Subcutaneous adipose tissue (tissue), 4 donors: ENCODE measurements around the gene MARCO. TPM values are rescaled to one million over a fixed set of nuclear protein-coding genes. Genes with fewer than 3 reads are reported as not detected.

ENCODE experiments used
- total RNA-seq, 4 donors: library from RNA; depleted of rRNA; stranded (reverse); fragments of >200 nt; gene quantifications; one replicate each; pipeline ENCODE4 v1.1.0, GENCODE V29; 2016
- TF ChIP-seq, protein P1 (sequence below): fragments of 450-650 bp; IDR thresholded peaks from one replicate; pipeline ENCODE4 v1.5.1; 2016; ENCODE audit warnings: low read depth, mild to moderate bottlenecking, control low read depth, antibody characterized with exemption, moderate library complexity

MARCO gene
- total RNA-seq, 4 donors from 2014 or later = 19.6 to 84.8 (median 22.7) TPM

DNA sequence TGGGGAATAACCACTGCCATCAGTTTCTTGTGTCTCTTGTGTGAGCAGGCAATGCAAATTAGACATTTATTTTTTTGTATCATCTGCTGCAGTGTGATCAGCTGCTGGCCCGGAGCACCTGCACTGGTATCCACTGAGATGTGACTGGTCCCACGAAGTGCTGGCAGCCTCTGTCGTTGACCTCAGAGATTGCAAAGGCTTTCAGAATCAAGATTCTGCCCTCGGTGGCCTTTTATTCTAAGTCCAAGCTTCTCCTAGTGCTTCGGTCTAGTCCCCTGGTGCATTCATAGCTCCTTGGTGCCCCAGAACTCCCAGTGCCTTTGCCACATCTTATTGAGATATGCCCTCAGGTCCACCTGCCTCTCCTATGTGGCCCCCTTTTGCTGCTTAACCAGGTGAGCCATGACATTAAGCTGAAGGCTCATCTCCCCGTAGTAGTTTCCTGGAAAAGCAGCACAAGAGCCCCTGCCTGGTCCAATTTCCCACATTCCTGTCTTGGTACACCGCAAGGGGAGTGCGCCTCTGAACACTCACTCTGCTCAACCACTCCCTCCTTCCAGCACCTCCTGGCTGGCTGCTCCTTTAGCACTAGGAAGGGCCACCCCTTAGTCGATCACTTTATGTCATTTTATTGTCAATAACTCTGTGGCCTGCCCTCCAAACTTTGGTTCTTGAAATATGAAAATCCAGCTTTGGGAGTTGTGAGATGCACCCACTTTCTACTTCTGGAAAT lies 27.1 kb upstream of the MARCO start:
- TF ChIP-seq, protein P1, sequence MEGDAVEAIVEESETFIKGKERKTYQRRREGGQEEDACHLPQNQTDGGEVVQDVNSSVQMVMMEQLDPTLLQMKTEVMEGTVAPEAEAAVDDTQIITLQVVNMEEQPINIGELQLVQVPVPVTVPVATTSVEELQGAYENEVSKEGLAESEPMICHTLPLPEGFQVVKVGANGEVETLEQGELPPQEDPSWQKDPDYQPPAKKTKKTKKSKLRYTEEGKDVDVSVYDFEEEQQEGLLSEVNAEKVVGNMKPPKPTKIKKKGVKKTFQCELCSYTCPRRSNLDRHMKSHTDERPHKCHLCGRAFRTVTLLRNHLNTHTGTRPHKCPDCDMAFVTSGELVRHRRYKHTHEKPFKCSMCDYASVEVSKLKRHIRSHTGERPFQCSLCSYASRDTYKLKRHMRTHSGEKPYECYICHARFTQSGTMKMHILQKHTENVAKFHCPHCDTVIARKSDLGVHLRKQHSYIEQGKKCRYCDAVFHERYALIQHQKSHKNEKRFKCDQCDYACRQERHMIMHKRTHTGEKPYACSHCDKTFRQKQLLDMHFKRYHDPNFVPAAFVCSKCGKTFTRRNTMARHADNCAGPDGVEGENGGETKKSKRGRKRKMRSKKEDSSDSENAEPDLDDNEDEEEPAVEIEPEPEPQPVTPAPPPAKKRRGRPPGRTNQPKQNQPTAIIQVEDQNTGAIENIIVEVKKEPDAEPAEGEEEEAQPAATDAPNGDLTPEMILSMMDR = no peak

DNA sequence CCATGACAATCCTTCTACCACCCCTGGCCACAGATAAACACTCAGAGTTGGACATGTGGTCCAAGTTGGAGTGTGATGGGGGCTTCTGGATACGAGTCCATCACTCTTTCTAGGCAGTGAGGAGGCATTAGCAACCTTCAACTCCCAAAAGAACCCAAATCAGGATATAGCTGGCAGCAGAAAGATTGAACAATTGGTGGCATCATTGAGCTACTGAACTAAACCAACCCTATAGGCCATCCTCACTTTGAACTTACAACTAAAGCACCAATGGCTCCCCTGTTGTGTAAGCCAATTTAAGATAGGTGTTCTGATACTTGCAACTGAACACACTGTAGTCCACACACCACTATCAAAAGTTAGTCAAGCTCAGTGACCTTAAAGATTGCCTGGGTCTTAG lies 24.0 kb upstream of the MARCO start:
- TF ChIP-seq, protein P1 = no peak

DNA sequence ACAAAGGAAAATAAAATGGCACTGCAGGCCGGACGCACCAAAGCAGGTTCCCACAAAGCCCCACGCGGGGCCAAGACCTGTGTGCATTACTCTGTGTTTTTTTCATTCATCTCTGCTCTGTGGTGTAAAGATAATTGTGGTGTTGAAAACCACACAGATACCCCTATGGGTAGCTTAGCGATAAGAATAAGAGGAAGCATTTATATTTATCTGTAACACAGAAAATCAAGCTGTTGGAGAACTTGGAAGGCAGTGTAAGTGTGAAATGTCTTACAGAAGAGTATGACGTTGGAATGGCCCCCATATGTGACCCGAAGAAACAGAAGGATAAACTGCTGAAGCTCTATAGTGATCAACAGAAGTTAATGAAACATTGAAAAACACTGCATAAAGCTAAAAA lies 20.3 kb upstream of the MARCO start:
- TF ChIP-seq, protein P1 = no peak

DNA sequence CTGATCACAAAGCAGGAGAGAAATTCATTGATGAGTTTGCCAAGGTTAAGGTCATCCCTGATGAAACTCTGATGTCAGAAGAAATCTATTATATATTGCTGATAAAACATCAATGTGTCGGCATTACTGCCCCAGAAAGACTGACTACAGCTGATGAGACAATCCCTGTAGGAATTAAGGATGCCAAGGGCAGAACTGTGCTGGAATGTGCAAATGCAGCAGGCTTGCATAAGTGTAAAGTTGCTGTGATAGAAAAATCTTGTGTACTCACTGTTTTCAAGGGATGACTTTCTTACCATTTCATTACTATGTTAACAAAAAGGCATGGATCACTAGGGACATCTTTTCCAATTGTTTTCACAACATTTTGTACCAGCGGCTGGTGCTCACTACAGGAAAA lies 19.7 kb upstream of the MARCO start:
- TF ChIP-seq, protein P1 = no peak

DNA sequence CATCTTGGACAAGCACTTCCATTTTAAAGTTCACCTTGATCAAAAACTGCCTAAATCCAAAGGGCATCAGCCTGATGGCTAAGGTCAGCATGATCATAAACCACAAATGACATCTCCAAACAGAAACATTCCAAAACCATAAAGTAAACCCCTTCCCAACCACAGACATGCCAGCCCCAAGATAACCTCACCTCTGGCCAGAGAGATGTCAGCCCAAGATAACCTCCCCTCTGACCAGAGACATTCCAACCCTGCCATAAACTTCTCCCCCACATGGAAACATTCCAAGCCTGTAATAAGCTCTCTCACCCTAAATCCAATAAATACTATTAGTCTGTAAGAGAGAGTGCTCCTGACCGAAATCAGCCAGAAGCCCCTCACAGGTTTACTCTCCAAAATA lies 18.6 kb upstream of the MARCO start:
- TF ChIP-seq, protein P1 = no peak

DNA sequence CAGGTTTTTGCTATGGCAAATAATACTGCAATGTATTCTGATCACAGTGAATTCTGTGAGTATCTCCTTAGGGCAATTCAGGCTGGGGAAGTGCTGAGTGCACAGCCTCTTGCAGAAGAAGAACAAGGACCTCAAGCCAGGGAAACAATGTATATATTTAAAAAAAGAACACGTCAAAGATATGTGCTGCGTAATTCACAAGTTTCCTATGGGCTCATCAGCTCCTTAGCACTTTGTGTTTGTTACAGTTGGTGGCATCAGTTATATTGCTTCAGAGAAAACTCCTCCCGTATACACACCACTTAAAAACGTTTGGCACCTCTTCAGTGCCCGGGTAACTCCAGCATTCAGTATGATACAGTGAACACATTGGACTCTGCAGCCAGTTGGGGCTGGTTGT lies 16.5 kb upstream of the MARCO start:
- TF ChIP-seq, protein P1 = no peak

DNA sequence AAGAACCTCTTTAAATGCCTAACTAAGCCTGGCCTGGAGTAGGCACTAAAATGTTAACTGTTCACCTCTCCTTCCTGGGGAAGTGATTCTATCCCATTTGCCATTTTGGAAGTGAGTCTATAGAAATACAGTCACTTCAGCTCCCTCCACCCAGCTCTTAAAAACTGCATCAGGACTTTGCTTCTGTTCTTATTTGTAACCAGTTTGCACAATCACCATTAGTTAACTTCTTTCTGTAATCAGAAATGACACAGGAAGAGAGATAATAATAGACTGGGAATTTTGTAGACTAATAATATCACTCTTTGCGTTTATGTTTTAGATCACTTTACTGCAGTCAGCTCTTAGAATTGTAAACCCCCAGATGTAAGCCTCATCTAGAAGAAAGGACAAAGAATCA lies 16.0 kb upstream of the MARCO start:
- TF ChIP-seq, protein P1 = no peak
